ENCODE measurements around the gene TMTC3. TPM values are rescaled to one million over a fixed set of nuclear protein-coding genes. Genes with fewer than 3 reads are reported as not detected.
A peak's percentile ranks its signal among the peaks of the same experiment; 100 is the strongest.

Gene TMTC3
- total RNA-seq, 2 donors from 2014 or later = 3.3 to 6.2 TPM

DNA sequence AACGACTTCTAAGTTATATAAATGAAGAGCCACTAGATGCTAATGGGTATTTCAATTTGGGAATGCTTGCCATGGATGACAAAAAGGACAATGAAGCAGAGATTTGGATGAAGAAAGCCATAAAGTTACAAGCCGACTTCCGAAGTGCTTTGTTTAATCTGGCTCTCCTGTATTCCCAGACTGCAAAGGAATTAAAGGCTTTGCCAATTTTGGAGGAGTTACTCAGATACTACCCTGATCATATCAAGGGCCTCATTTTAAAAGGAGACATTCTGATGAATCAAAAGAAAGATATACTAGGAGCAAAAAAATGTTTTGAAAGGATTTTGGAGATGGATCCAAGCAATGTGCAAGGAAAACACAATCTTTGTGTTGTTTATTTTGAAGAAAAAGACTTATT, 52.8 kb downstream of the TMTC3 start:
- 78 to 90% methylated on average over 3 of the region's 3 CpGs for WGBS, 2 donors
- no peak overlapping the region for H3K4me3 ChIP-seq
- intact Hi-C loops (cut with DNase I) = no loop called here
- no peak for DNase-seq
- no peak overlapping the region for H3K27ac ChIP-seq
- no peak for ATAC-seq
- TF ChIP-seq POLR2A (IDR thresholded peaks at IDR 0.05) (no peak), CTCF (IDR thresholded peaks at IDR 0.05) (no peak)
- H3K9me3 ChIP-seq = no peaks in the 10 kb centered on the region
- peaks cover 0 to 3% of the 10 kb centered on the region in 2 donors for H3K36me3 ChIP-seq (replicated peaks in 1 of 2; ENCODE audit: insufficient read depth in 1 of 2, low read depth in 2 of 2)
- H3K27me3 ChIP-seq = no peaks in the 10 kb centered on the region
- no peaks in the 10 kb centered on the region for H3K4me1 ChIP-seq

DNA sequence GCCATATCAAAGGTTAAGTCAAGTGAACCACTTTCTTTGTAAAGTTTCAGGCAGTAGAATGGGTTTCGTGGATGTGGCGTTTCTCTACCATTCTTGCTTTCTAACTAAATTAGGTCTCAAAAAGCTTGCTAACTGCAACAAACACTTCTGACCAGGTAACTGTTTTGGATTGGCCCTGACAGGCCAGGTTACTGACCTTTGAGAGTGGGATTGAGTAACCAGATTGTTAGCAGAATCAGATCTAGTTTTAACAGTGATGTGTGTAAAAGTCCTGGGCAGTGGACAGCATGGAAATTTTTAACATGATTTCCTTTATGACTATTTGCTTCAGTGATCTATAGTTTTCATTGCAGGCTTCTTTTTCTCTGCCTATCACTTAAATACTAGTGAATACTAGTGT, 57.9 kb downstream of the TMTC3 start:
- H3K27me3 ChIP-seq = no peaks in the 10 kb centered on the region
- no peak overlapping the region for H3K4me3 ChIP-seq
- TF ChIP-seq CTCF (IDR thresholded peaks at IDR 0.05) (no peak), POLR2A (IDR thresholded peaks at IDR 0.05) (no peak)
- no peaks in the 10 kb centered on the region for H3K4me1 ChIP-seq
- intact Hi-C loops (cut with DNase I) = no loop called here
- 94 to 97% methylated on average over 2 of the region's 2 CpGs for WGBS, 2 donors
- DNase-seq = no peak
- H3K36me3 ChIP-seq (replicated peaks in 1 of 2; ENCODE audit: insufficient read depth in 1 of 2, low read depth in 2 of 2) = peaks cover 0 to 3% of the 10 kb centered on the region in 2 donors
- no peaks in the 10 kb centered on the region for H3K9me3 ChIP-seq
- no peak overlapping the region for H3K27ac ChIP-seq
- no peak for ATAC-seq

DNA sequence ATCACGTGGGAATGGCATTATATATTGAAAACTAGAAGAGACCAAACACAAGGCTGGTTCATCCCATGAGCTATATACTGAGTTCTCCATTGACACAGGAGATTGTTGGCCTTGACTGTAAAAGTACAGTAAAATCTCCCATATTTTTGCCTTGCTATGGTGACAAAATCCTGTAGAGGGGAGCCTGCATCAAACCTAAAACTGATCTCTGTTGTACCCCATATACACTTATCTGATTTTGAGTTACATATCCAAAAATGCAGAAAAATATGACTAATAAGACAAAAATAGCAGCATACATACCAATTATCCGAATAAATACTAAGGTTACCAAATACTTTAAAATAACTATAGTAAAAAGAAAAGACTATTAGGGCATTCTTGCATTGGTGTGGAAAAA, 60.4 kb downstream of the TMTC3 start:
- ATAC-seq = no peak
- Histone ChIP-seq H3K9me3 (no peaks in the 10 kb centered on the region), H3K4me3 (no peak overlapping the region), H3K4me1 (no peaks in the 10 kb centered on the region), H3K27me3 (no peaks in the 10 kb centered on the region), H3K27ac (no peak overlapping the region), H3K36me3 (replicated peaks in 1 of 2; ENCODE audit: insufficient read depth in 1 of 2, low read depth in 2 of 2) (no peaks in the 10 kb centered on the region)
- WGBS, 2 donors = 76 to 84% methylated on average over 2 of the region's 2 CpGs
- intact Hi-C loops (cut with DNase I) = no loop called here
- no peak for TF ChIP-seq CTCF (IDR thresholded peaks at IDR 0.05)
- TF ChIP-seq POLR2A (IDR thresholded peaks at IDR 0.05) = no peak
- no peak for DNase-seq

DNA sequence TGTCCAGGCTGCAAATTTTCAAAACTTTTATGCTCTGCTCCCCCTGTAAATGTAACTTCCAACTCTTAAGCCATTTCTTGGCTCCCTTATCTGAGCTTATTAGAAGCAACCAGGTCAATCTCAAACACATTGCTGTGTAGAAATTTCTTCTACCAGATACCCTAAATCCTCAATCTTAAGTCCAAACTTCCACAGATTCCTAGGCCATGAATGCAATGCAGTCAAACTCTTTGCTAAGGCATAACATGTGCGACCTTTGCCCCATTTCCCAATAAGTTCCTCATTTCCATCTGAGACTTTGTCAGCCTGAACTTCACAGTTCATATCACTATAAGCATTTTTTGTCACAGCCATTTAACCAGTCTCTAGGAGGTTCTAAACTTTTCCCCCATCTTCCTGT, 64.5 kb downstream of the TMTC3 start:
- intact Hi-C loops (cut with DNase I) = no loop called here
- ATAC-seq (no peak), DNase-seq (peak in 2 of 4 donors; percentile 10 to 28)
- WGBS, 2 donors = 73 to 76% methylated on average over 1 of the region's 1 CpG
- Histone ChIP-seq H3K27ac (no peak overlapping the region), H3K4me1 (no peaks in the 10 kb centered on the region), H3K4me3 (no peak overlapping the region), H3K36me3 (replicated peaks in 1 of 2; ENCODE audit: insufficient read depth in 1 of 2, low read depth in 2 of 2) (no peaks in the 10 kb centered on the region), H3K9me3 (peaks cover 0 to 3% (median 0%) of the 10 kb centered on the region in 3 donors), H3K27me3 (no peaks in the 10 kb centered on the region)
- no peak for TF ChIP-seq CTCF (IDR thresholded peaks at IDR 0.05)
- no peak for TF ChIP-seq POLR2A (IDR thresholded peaks at IDR 0.05)

DNA sequence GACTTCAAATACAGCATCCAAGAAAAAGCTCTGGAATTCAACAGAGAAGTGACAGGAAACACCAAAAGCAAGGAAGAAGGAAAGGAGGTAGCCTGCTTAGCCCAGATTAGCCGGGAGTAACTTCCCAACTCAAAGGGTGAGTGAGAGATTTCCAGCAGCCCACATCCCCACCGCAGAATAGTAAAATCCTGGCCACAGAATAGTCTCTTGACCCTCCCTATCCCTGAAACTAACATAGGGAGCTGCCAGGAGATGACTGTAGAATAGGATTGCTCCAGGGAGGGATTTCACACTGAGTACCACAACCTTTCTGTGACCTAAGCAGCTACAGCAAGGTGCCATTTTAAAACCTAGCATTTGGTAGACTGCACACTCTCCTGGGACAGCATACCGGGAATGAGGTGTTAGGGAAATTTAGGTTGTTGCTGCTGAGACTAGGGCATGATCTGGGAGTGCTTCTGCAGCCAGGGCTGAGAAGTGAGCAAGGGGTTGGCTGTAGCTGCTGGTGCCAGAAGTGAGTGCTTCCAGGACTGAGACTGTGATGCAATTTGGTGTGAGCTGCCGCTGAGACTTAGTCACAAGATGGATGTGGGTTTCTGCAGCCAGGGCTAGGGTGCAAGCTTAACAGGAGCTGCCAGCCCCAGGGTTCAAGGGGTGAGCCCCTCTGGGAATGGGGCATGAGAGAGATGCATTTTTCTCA, 66.0 kb downstream of the TMTC3 start:
- H3K4me1 ChIP-seq = no peaks in the 10 kb centered on the region
- peak in 2 of 4 donors; percentile 11 to 27 for DNase-seq
- no peak overlapping the region for H3K27ac ChIP-seq
- H3K4me3 ChIP-seq = no peak overlapping the region
- H3K9me3 ChIP-seq = peaks cover 0 to 3% (median 0%) of the 10 kb centered on the region in 3 donors
- intact Hi-C loops (cut with DNase I) = no loop called here
- H3K27me3 ChIP-seq = no peaks in the 10 kb centered on the region
- TF ChIP-seq CTCF (IDR thresholded peaks at IDR 0.05) = no peak
- TF ChIP-seq POLR2A (IDR thresholded peaks at IDR 0.05) = no peak
- 82 to 85% methylated on average over 3 to 4 of the region's 4 CpGs for WGBS, 2 donors
- ATAC-seq = peak; percentile 47
- no peaks in the 10 kb centered on the region for H3K36me3 ChIP-seq (replicated peaks in 1 of 2; ENCODE audit: insufficient read depth in 1 of 2, low read depth in 2 of 2)
